PC-9 (cell line): ENCODE measurements around the gene CAMTA1. TPM values are rescaled to one million over a fixed set of nuclear protein-coding genes. Genes with fewer than 3 reads are reported as not detected.
"Not testable (repeated sequence)": the region's sequence is repeated elsewhere in the genome, so short reads cannot be mapped to it uniquely, and the experiment has no call there.

Source experiments
- BruUV-seq: library from RNA; stranded (reverse); fragments of 400-500 nt; replicated peaks from 2 replicates; lab custom pipeline; 2021; lab: Mats Ljungman, UMichigan
- CTCF ChIA-PET: fragments of 300-600 bp; sonication (Branson Sonifier 250); formaldehyde crosslinking; loops from one replicate; lab custom pipeline; 2022; ENCODE audit warnings: antibody characterized with exemption; lab: Charles Lee
- POLR2A ChIA-PET: fragments of 300-600 bp; sonication (Branson Sonifier 250); formaldehyde crosslinking; loops from one replicate; lab custom pipeline; 2022; ENCODE audit warnings: antibody characterized with exemption; ENCODE audit not compliant: unreplicated experiment; lab: Charles Lee
- DNase-seq, 2 experiments: peaks; one replicate each; pipeline versions ENCODE4 v3.0.0 to v3.0.0-alpha.2; 2015 to 2022; ENCODE audit warnings: mixed read lengths in 1 of 2
- H2AFZ ChIP-seq: fragments of 200-600 bp; sonication (generic); 2 replicates; pipeline ENCODE4 v1.8.1; 2017; ENCODE audit warnings: antibody characterized with exemption
- H3F3A ChIP-seq: fragments of 200-600 bp; sonication (generic); 2 replicates; pipeline ENCODE4 v1.8.1; 2017; ENCODE audit warnings: antibody characterized with exemption, mild to moderate bottlenecking, low read depth; ENCODE audit not compliant: insufficient read depth
- H3K27ac ChIP-seq: fragments of 200-600 bp; sonication (generic); 2 replicates; pipeline ENCODE4 v1.6.1; 2016; ENCODE audit warnings: mixed run types
- H3K27me3 ChIP-seq: fragments of 200-600 bp; sonication (generic); 2 replicates; pipeline ENCODE4 v1.6.1; 2016; ENCODE audit warnings: low read depth, mixed run types; ENCODE audit not compliant: insufficient read depth
- H3K36me3 ChIP-seq: fragments of 200-600 bp; sonication (generic); 2 replicates; pipeline ENCODE4 v1.6.1; 2016; ENCODE audit warnings: low read depth, mixed run types
- H3K4me1 ChIP-seq: fragments of 200-600 bp; sonication (generic); replicated peaks from 2 replicates; pipeline ENCODE4 v1.6.1; 2016; ENCODE audit warnings: mixed run types; ENCODE audit not compliant: insufficient read depth
- H3K4me2 ChIP-seq: fragments of 200-600 bp; sonication (generic); 2 replicates; pipeline ENCODE4 v1.6.1; 2017; ENCODE audit warnings: mixed run types
- H3K4me3 ChIP-seq: fragments of 200-600 bp; sonication (generic); 2 replicates; pipeline ENCODE4 v1.6.1; 2016; ENCODE audit warnings: mixed run types
- H3K79me2 ChIP-seq: fragments of 200-600 bp; sonication (generic); 2 replicates; pipeline ENCODE4 v1.6.1; 2017; ENCODE audit warnings: low read depth, mixed run types
- H3K9me2 ChIP-seq: fragments of 200-600 bp; sonication (generic); 2 replicates; pipeline ENCODE4 v1.8.1; 2017; ENCODE audit warnings: mild to moderate bottlenecking; ENCODE audit not compliant: insufficient read depth
- H3K9me3 ChIP-seq: fragments of 200-600 bp; sonication (generic); 2 replicates; pipeline ENCODE4 v1.8.1; 2016; ENCODE audit warnings: low read depth; ENCODE audit not compliant: insufficient read depth
- H4K20me1 ChIP-seq: fragments of 200-600 bp; sonication (generic); 2 replicates; pipeline ENCODE4 v1.8.1; 2017; ENCODE audit not compliant: insufficient read depth
- EZH2 ChIP-seq: fragments of 200-600 bp; sonication (generic); IDR thresholded peaks from 2 replicates; pipeline ENCODE4 v1.8.0; 2017; ENCODE audit warnings: antibody characterized with exemption, low read depth
- intact Hi-C: fragments of 100-400 bp; cut with micrococcal nuclease; formaldehyde crosslinking; loops from one replicate; pipeline ENCODE4 v1.10.0; 2022; ENCODE audit not compliant: unreplicated experiment
- total RNA-seq: library from RNA; stranded (reverse); gene quantifications from 2 replicates; pipeline ENCODE4 v1.2.3, GENCODE V29; 2021
- TF ChIP-seq, protein P1 (sequence below): fragments of 200-600 bp; sonication (generic); conservative IDR thresholded peaks from 2 replicates; pipeline ENCODE4 v1.6.1; 2017; ENCODE audit warnings: mixed run types, antibody characterized with exemption, mild to moderate bottlenecking, moderate library complexity

The CAMTA1 gene
- total RNA-seq, 1 experiment from 2014 or later, result 72.3 TPM

- CTCF ChIA-PET, result interaction anchor here (0.6 kb wide), 1 partner anchor 20 kb away, joined by 3 read pairs; no protein-coding TSS in a partner anchor
Observed at GRCh38 chr1:7705048-7705907, 920.0 kb downstream of the CAMTA1 start.

GRCh38 chr1:7705908-7706216, 920.6 kb downstream of the CAMTA1 start:
- Histone ChIP-seq H3K4me2 (no peak overlapping the region), H3K36me3 (no peaks in the 10 kb centered on the region), H3K27ac (no peak overlapping the region), H2AFZ (no peak overlapping the region), H4K20me1 (no peaks in the 10 kb centered on the region), H3F3A (no peaks in the 10 kb centered on the region), H3K9me3 (no peaks in the 10 kb centered on the region), H3K9me2 (no peaks in the 10 kb centered on the region), H3K4me3 (no peak overlapping the region), H3K4me1 (no peaks in the 10 kb centered on the region), H3K79me2 (no peaks in the 10 kb centered on the region), H3K27me3 (0 out of 2 replicates have a peak, but pooled peaks cover 4% of the 10 kb centered on the region)
- intact Hi-C loops, result no loop called here
- DNase-seq, result no peak
- BruUV-seq, result no TSS peak
- POLR2A ChIA-PET, result no interaction called here
- CTCF ChIA-PET, result no interaction called here
- TF ChIP-seq, protein P1, sequence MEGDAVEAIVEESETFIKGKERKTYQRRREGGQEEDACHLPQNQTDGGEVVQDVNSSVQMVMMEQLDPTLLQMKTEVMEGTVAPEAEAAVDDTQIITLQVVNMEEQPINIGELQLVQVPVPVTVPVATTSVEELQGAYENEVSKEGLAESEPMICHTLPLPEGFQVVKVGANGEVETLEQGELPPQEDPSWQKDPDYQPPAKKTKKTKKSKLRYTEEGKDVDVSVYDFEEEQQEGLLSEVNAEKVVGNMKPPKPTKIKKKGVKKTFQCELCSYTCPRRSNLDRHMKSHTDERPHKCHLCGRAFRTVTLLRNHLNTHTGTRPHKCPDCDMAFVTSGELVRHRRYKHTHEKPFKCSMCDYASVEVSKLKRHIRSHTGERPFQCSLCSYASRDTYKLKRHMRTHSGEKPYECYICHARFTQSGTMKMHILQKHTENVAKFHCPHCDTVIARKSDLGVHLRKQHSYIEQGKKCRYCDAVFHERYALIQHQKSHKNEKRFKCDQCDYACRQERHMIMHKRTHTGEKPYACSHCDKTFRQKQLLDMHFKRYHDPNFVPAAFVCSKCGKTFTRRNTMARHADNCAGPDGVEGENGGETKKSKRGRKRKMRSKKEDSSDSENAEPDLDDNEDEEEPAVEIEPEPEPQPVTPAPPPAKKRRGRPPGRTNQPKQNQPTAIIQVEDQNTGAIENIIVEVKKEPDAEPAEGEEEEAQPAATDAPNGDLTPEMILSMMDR, result no peak
- no peak for TF ChIP-seq EZH2

More at GRCh38 chr1:7705048-7705907, 920.0 kb downstream of the CAMTA1 start:
- H3K36me3 ChIP-seq, result no peaks in the 10 kb centered on the region
- H3F3A ChIP-seq, result no peaks in the 10 kb centered on the region
- no peak for DNase-seq
- H3K4me1 ChIP-seq, result no peaks in the 10 kb centered on the region
- no peaks in the 10 kb centered on the region for H3K9me3 ChIP-seq
- H3K4me3 ChIP-seq, result no peak overlapping the region
- H3K27ac ChIP-seq, result no peak overlapping the region
- H2AFZ ChIP-seq, result no peak overlapping the region
- no peaks in the 10 kb centered on the region for H3K9me2 ChIP-seq
- no peaks in the 10 kb centered on the region for H3K79me2 ChIP-seq
- TF ChIP-seq, protein P1, result no peak
- TF ChIP-seq EZH2, result no peak
- no peaks in the 10 kb centered on the region for H4K20me1 ChIP-seq
- 0 out of 2 replicates have a peak, but pooled peaks cover 10% of the 10 kb centered on the region for H3K27me3 ChIP-seq
- no TSS peak for BruUV-seq
- H3K4me2 ChIP-seq, result no peak overlapping the region
- POLR2A ChIA-PET, result no interaction called here
- intact Hi-C loops, result no loop called here

GRCh38 chr1:7707527-7707926, 922.3 kb downstream of the CAMTA1 start:
- intact Hi-C loops, result no loop called here
- Histone ChIP-seq H4K20me1 (no peaks in the 10 kb centered on the region), H3K4me2 (no peak overlapping the region), H3K4me3 (no peak overlapping the region), H3K9me3 (no peaks in the 10 kb centered on the region), H3K4me1 (no peaks in the 10 kb centered on the region), H3K27ac (no peak overlapping the region), H3K27me3 (no peaks in the 10 kb centered on the region), H3K79me2 (no peaks in the 10 kb centered on the region), H2AFZ (no peak overlapping the region), H3K9me2 (no peaks in the 10 kb centered on the region), H3F3A (no peaks in the 10 kb centered on the region), H3K36me3 (no peaks in the 10 kb centered on the region)
- TF ChIP-seq, protein P1, result no peak
- TF ChIP-seq EZH2, result no peak
- DNase-seq, result no peak
- BruUV-seq, result no TSS peak
- ChIA-PET CTCF (no interaction called here), POLR2A (interaction anchor here (0.7 kb wide), 1 partner anchor 49 kb away, joined by 24 read pairs; no protein-coding TSS in a partner anchor)

GRCh38 chr1:7708065-7708464, 922.8 kb downstream of the CAMTA1 start:
- BruUV-seq, result not testable (repeated sequence)

More at GRCh38 chr1:7708065-7708464, 922.8 kb downstream of the CAMTA1 start:
- H3K9me2 ChIP-seq, CTCF ChIA-PET, H4K20me1 ChIP-seq, intact Hi-C loops, H3K4me2 ChIP-seq, H3K4me3 ChIP-seq, H2AFZ ChIP-seq, DNase-seq, H3F3A ChIP-seq, H3K9me3 ChIP-seq, H3K4me1 ChIP-seq, H3K27ac ChIP-seq, H3K27me3 ChIP-seq, H3K36me3 ChIP-seq, H3K79me2 ChIP-seq: not testable (repeated sequence)
- POLR2A ChIA-PET, result interaction anchor here (0.7 kb wide), 1 partner anchor 48 kb away, joined by 24 read pairs; no protein-coding TSS in a partner anchor
